Measurements from ENCODE around the gene SGCA. TPM values are rescaled to one million over a fixed set of nuclear protein-coding genes. Genes with fewer than 3 reads are reported as not detected.

Gene SGCA
- total RNA-seq, 2 experiments from 2014 or later, result 0.57 to 1.1 TPM

- H4K20me1 ChIP-seq (ENCODE audit: insufficient read depth, low read length), result no peaks in the 10 kb centered on the region
- no peaks in the 10 kb centered on the region for H3K4me1 ChIP-seq (ENCODE audit: insufficient read depth, low read length, poor library complexity, severe bottlenecking)
- no peak overlapping the region for H3K27ac ChIP-seq (ENCODE audit: low read depth, low read length, poor library complexity, severe bottlenecking)
- ChIA-PET CTCF (ENCODE audit: unreplicated experiment) (no interaction called here), POLR2A (interaction anchor here (0.6 kb wide), 1 partner anchor 56 kb away, joined by 4 read pairs; the partner anchor contains the start of gene PPP1R9B)
- peak overlapping the region; percentile 48; the same call in 1 of the 2 replicates for H3K4me2 ChIP-seq (ENCODE audit: low read length)
- no peak for DNase-seq (ENCODE audit: low spot score)
- H3K4me3 ChIP-seq (ENCODE audit: low read depth, low read length, poor library complexity, severe bottlenecking), result no peak overlapping the region
- BruUV-seq (replicated peaks), result no TSS peak
- no peak overlapping the region for H2AFZ ChIP-seq (ENCODE audit: low read length)
- TF ChIP-seq, protein P1, sequence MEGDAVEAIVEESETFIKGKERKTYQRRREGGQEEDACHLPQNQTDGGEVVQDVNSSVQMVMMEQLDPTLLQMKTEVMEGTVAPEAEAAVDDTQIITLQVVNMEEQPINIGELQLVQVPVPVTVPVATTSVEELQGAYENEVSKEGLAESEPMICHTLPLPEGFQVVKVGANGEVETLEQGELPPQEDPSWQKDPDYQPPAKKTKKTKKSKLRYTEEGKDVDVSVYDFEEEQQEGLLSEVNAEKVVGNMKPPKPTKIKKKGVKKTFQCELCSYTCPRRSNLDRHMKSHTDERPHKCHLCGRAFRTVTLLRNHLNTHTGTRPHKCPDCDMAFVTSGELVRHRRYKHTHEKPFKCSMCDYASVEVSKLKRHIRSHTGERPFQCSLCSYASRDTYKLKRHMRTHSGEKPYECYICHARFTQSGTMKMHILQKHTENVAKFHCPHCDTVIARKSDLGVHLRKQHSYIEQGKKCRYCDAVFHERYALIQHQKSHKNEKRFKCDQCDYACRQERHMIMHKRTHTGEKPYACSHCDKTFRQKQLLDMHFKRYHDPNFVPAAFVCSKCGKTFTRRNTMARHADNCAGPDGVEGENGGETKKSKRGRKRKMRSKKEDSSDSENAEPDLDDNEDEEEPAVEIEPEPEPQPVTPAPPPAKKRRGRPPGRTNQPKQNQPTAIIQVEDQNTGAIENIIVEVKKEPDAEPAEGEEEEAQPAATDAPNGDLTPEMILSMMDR (conservative IDR thresholded peaks at IDR 0.05; ENCODE audit: low read length), result no peak
- no peak for TF ChIP-seq EZH2phosphoT487 (IDR thresholded peaks at IDR 0.05; ENCODE audit: borderline replicate concordance, low read depth, low read length)
- H3K79me2 ChIP-seq (ENCODE audit: insufficient read depth, low read depth, low read length), result no peaks in the 10 kb centered on the region
- no peaks in the 10 kb centered on the region for H3K36me3 ChIP-seq (ENCODE audit: insufficient read depth, low read length)
- no peaks in the 10 kb centered on the region for H3K9me2 ChIP-seq (ENCODE audit: insufficient read depth, low read length)
- H3K9me3 ChIP-seq (ENCODE audit: low read length), result no peaks in the 10 kb centered on the region
- intact Hi-C loops (cut with micrococcal nuclease; ENCODE audit: unreplicated experiment), result no loop called here
Observed at GRCh38 chr17:50206604-50207293, 40.9 kb downstream of the SGCA start.

GRCh38 chr17:50207315-50207714 is 41.5 kb downstream of the SGCA start:
- no peak for DNase-seq (ENCODE audit: low spot score)
- H3K4me3 ChIP-seq (ENCODE audit: low read depth, low read length, poor library complexity, severe bottlenecking), result no peak overlapping the region
- no peaks in the 10 kb centered on the region for H3K36me3 ChIP-seq (ENCODE audit: insufficient read depth, low read length)
- H3K4me2 ChIP-seq (ENCODE audit: low read length), result no peak overlapping the region
- no peak overlapping the region for H3K27ac ChIP-seq (ENCODE audit: low read depth, low read length, poor library complexity, severe bottlenecking)
- ChIA-PET POLR2A (interaction anchor here (0.6 kb wide), 1 partner anchor 42 kb away, joined by 3 read pairs; no protein-coding TSS in a partner anchor), CTCF (ENCODE audit: unreplicated experiment) (interaction anchor here (0.6 to 0.8 kb wide), 2 partner anchors 94 to 1340 kb away, joined by 4 to 10 read pairs; no protein-coding TSS in a partner anchor)
- no peaks in the 10 kb centered on the region for H3K9me2 ChIP-seq (ENCODE audit: insufficient read depth, low read length)
- H3K4me1 ChIP-seq (ENCODE audit: insufficient read depth, low read length, poor library complexity, severe bottlenecking), result no peaks in the 10 kb centered on the region
- H3K79me2 ChIP-seq (ENCODE audit: insufficient read depth, low read depth, low read length), result no peaks in the 10 kb centered on the region
- no peaks in the 10 kb centered on the region for H4K20me1 ChIP-seq (ENCODE audit: insufficient read depth, low read length)
- H3K9me3 ChIP-seq (ENCODE audit: low read length), result no peaks in the 10 kb centered on the region
- intact Hi-C loops (cut with micrococcal nuclease; ENCODE audit: unreplicated experiment), result no loop called here
- no TSS peak for BruUV-seq (replicated peaks)
- TF ChIP-seq, protein P1 (conservative IDR thresholded peaks at IDR 0.05; ENCODE audit: low read length), result no peak
- no peak for TF ChIP-seq EZH2phosphoT487 (IDR thresholded peaks at IDR 0.05; ENCODE audit: borderline replicate concordance, low read depth, low read length)
- no peak overlapping the region for H2AFZ ChIP-seq (ENCODE audit: low read length)
